GM12878 (cell line): ENCODE data around the gene TBC1D10B.

Source experiments
- CREB1 ChIP-seq: IDR thresholded peaks from 2 replicates; pipeline ENCODE4 v1.6.1; 2012; ENCODE audit warnings: low read depth, mild to moderate bottlenecking, inconsistent platforms
- EZH2 ChIP-seq: IDR thresholded peaks from 2 replicates; pipeline ENCODE4 v1.6.1; 2012; ENCODE audit warnings: low read depth, mild to moderate bottlenecking, control low read depth, inconsistent platforms, low read length, borderline replicate concordance; ENCODE audit not compliant: control insufficient read depth
- GABPA ChIP-seq: IDR thresholded peaks from 2 replicates; pipeline ENCODE4 v1.6.1; 2014; ENCODE audit warnings: antibody characterized with exemption, low read depth, mild to moderate bottlenecking, inconsistent platforms
- JUND ChIP-seq: IDR thresholded peaks from 2 replicates; pipeline ENCODE4 v1.6.1; 2012; ENCODE audit warnings: low read depth, mild to moderate bottlenecking, low read length, improper control_type of control experiment, moderate library complexity
- MAX ChIP-seq: IDR thresholded peaks from 2 replicates; pipeline ENCODE4 v1.6.1; 2012; ENCODE audit warnings: low read depth, low read length, improper control_type of control experiment
- MTA3 ChIP-seq: IDR thresholded peaks from 2 replicates; pipeline ENCODE4 v1.6.1; 2012; ENCODE audit warnings: low read length, inconsistent platforms, borderline replicate concordance
- RAD21 ChIP-seq: IDR thresholded peaks from 2 replicates; pipeline ENCODE4 v1.6.1; 2011; ENCODE audit warnings: mild to moderate bottlenecking, low read depth, low read length, moderate library complexity; ENCODE audit not compliant: insufficient read depth
- SIN3A ChIP-seq: IDR thresholded peaks from 2 replicates; pipeline ENCODE4 v1.6.1; 2012; ENCODE audit warnings: low read depth, low read length, improper control_type of control experiment
- SP1 ChIP-seq: IDR thresholded peaks from one replicate; pipeline ENCODE4 v1.6.1; 2011; ENCODE audit warnings: low read depth, low read length

- TF ChIP-seq SIN3A: no peak
- TF ChIP-seq MAX: no peak
- TF ChIP-seq SP1: no peak
- no peak for TF ChIP-seq EZH2
- no peak for TF ChIP-seq CREB1
- TF ChIP-seq GABPA: no peak
- TF ChIP-seq MTA3: no peak
- TF ChIP-seq RAD21: no peak
- no peak for TF ChIP-seq JUND
Observed at GRCh38 chr16:30372725-30373124, 2.4 kb upstream of the TBC1D10B start.
